ENCODE results near the gene ANTXR2. TPM values are rescaled to one million over a fixed set of nuclear protein-coding genes. Genes with fewer than 3 reads are reported as not detected.

ANTXR2 gene
- total and polyA plus RNA-seq, 2 of the 8 experiments (the other 6 are each of a cell fraction or from before 2014, with no cell fraction given), result 1.1 to 7.5 TPM

DNA sequence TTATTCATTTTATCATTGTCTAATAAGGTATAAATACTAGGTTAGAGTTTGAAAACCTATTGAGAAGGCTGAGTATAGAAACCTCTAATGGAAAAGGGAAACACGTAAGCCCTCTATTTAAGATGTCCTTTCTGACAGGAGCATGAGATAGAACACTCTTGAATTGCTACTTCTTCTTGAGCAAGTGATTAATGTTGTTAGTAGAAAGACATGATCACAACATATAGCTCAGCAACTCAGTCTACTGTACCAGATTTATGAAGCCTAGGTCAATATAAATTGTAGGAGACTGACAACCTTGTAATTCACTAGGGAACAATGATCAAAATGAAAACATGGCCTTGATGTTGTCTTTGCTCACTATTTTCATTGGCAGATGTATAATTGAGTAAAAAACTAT lies 189.7 kb downstream of the ANTXR2 start:
- Histone ChIP-seq H2BK120ac (replicated peaks; ENCODE audit: low read depth, low read length) (no peak overlapping the region), H3K79me1 (ENCODE audit: low read depth, low read length) (no peaks in the 10 kb centered on the region), H3K14ac (ENCODE audit: insufficient read length) (no peak overlapping the region), H3K56ac (replicated peaks; ENCODE audit: insufficient read length, low read depth, low read length) (no peak overlapping the region), H2AFZ (ENCODE audit: low read length) (no peak overlapping the region), H2BK15ac (ENCODE audit: low read length) (no peak overlapping the region), H3K4me1 (replicated peaks in 1 of 4; ENCODE audit: control insufficient read depth in 3 of 4, insufficient read depth in 4 of 4, low read length in 3 of 4) (no peaks in the 10 kb centered on the region), H3K36me3 (ENCODE audit: control insufficient read depth in 2 of 4, insufficient read depth in 4 of 4, low read length in 3 of 4) (no peaks in the 10 kb centered on the region), H3K23ac (ENCODE audit: insufficient read length) (no peak overlapping the region), H4K20me1 (replicated peaks in 1 of 2; ENCODE audit: control insufficient read depth in 1 of 2, insufficient read depth in 2 of 2, low read length in 2 of 2) (no peaks in the 10 kb centered on the region), H2BK20ac (ENCODE audit: low read length) (no peak overlapping the region), H3K4me2 (ENCODE audit: insufficient read depth in 1 of 2, low read depth in 2 of 2, low read length in 2 of 2) (no peak overlapping the region), H3K9me3 (ENCODE audit: insufficient read depth in 2 of 2, low read depth in 1 of 2, low read length in 1 of 2) (no peaks in the 10 kb centered on the region), H3K4ac (replicated peaks; ENCODE audit: insufficient read length, low read depth, low read length) (no peak overlapping the region), H4K8ac (ENCODE audit: extremely low read depth, insufficient read depth, low read length) (no peak overlapping the region), H3K9ac (replicated peaks in 1 of 4; ENCODE audit: extremely low read depth in 1 of 4, low read depth in 3 of 4, low read length in 3 of 4) (no peak overlapping the region), H2BK12ac (ENCODE audit: low read depth, low read length) (no peak overlapping the region), H4K91ac (replicated peaks; ENCODE audit: insufficient read length, low read length) (no peak overlapping the region), H2AK5ac (ENCODE audit: low read depth, low read length) (no peak overlapping the region), H3K79me2 (ENCODE audit: control insufficient read depth in 1 of 2, insufficient read depth in 2 of 2, low read length in 2 of 2) (no peaks in the 10 kb centered on the region), H2BK5ac (ENCODE audit: low read depth, low read length) (no peak overlapping the region), H3K18ac (ENCODE audit: extremely low read depth, low read length) (no peak overlapping the region), H3K27ac (ENCODE audit: low read depth, low read length) (no peak overlapping the region), H3K27me3 (replicated peaks in 1 of 4; ENCODE audit: control insufficient read depth in 3 of 4, extremely low read depth in 1 of 4, insufficient read depth in 3 of 4, low read length in 3 of 4) (peaks cover 0 to 1% (median 0%) of the 10 kb centered on the region in 4 experiments; a peak in 1 of 7 replicates), H4K5ac (ENCODE audit: insufficient read length, low read depth, low read length) (no peak overlapping the region), H3K23me2 (ENCODE audit: low read depth, low read length) (no peaks in the 10 kb centered on the region), H3K4me3 (ENCODE audit: extremely low read depth in 1 of 4, insufficient read depth in 2 of 4, low read depth in 3 of 4, low read length in 4 of 4) (no peak overlapping the region)
- CTCF ChIA-PET (ENCODE audit: partially characterized antibody), result no interaction called here
- POLR2A ChIA-PET (ENCODE audit: partially characterized antibody), result no interaction called here
- DNase-seq (ENCODE audit: low read depth in 1 of 2, low spot score in 2 of 2) (no peak), FAIRE-seq (no peak)
- TF ChIP-seq POLR2A (IDR thresholded peaks at IDR 0.05; ENCODE audit: control extremely low read depth in 1 of 2, low read depth in 2 of 2, low read length in 2 of 2) (no peak), MAFK (IDR thresholded peaks at IDR 0.05; ENCODE audit: low read depth, low read length) (no peak), CTBP2 (IDR thresholded peaks at IDR 0.05; ENCODE audit: borderline replicate concordance, insufficient read depth, insufficient read length, low read length) (no peak), CEBPB (IDR thresholded peaks at IDR 0.05; ENCODE audit: low read depth, low read length) (no peak), GABPA (IDR thresholded peaks at IDR 0.05; ENCODE audit: borderline replicate concordance, insufficient read depth, low read length) (no peak), KDM1A (IDR thresholded peaks at IDR 0.05; ENCODE audit: borderline replicate concordance, low read length) (no peak), POU5F1 (IDR thresholded peaks at IDR 0.05; ENCODE audit: low read depth, low read length) (no peak), SRF (IDR thresholded peaks at IDR 0.05; ENCODE audit: low read depth, low read length) (no peak), SP1 (IDR thresholded peaks at IDR 0.05; ENCODE audit: low read depth, low read length) (no peak), GTF2F1 (IDR thresholded peaks at IDR 0.05; ENCODE audit: borderline replicate concordance, low read depth, low read length) (no peak), BCL11A (IDR thresholded peaks at IDR 0.05; ENCODE audit: low read depth in 2 of 2, low read length in 2 of 2) (no peak), TEAD4 (IDR thresholded peaks at IDR 0.05; ENCODE audit: low read depth, low read length) (no peak)
- 100% methylated on average over 1 of the region's 1 CpG; no CpG with 5 or more reads in 1 of the 2 experiments for WGBS, 2 experiments (ENCODE audit: extremely low coverage in 1 of 2, insufficient coverage in 1 of 2, insufficient read length in 1 of 2, insufficient replicate concordance in 2 of 2, low coverage in 1 of 2, low lambda C conversion rate in 2 of 2, missing lambda C conversion rate in 1 of 2)

Measured in H1 (cell line).